DOHH2 (cell line): ENCODE results near the gene SF3B3.

Experiments used
- EZH2phosphoT487 ChIP-seq: fragments of 200-600 bp; sonication (generic); IDR thresholded peaks from 2 replicates; pipeline ENCODE4 v1.6.1; 2017; ENCODE audit warnings: borderline replicate concordance, mild to moderate bottlenecking, antibody characterized with exemption, low read length, moderate library complexity, mixed read lengths
- TF ChIP-seq, protein P1 (sequence below): fragments of 200-600 bp; sonication (generic); IDR thresholded peaks from one replicate; pipeline ENCODE4 v1.5.1; 2014; ENCODE audit warnings: antibody characterized with exemption, mild to moderate bottlenecking, low read depth, low read length; ENCODE audit not compliant: poor library complexity, severe bottlenecking

- TF ChIP-seq, protein P1, sequence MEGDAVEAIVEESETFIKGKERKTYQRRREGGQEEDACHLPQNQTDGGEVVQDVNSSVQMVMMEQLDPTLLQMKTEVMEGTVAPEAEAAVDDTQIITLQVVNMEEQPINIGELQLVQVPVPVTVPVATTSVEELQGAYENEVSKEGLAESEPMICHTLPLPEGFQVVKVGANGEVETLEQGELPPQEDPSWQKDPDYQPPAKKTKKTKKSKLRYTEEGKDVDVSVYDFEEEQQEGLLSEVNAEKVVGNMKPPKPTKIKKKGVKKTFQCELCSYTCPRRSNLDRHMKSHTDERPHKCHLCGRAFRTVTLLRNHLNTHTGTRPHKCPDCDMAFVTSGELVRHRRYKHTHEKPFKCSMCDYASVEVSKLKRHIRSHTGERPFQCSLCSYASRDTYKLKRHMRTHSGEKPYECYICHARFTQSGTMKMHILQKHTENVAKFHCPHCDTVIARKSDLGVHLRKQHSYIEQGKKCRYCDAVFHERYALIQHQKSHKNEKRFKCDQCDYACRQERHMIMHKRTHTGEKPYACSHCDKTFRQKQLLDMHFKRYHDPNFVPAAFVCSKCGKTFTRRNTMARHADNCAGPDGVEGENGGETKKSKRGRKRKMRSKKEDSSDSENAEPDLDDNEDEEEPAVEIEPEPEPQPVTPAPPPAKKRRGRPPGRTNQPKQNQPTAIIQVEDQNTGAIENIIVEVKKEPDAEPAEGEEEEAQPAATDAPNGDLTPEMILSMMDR: no peak
- TF ChIP-seq EZH2phosphoT487: no peak
Observed at GRCh38 chr16:70550082-70550481, 26.5 kb downstream of the SF3B3 start.
